GM10266 (cell line): ENCODE measurements around the gene CALR.
A peak's percentile ranks its signal among the peaks of the same experiment; 100 is the strongest.

Experiments
- DNase-seq: peaks from one replicate; pipeline ENCODE4 v3.0.0; 2012; ENCODE audit errors: extremely low spot score
- TF ChIP-seq, protein P1 (sequence below): IDR thresholded peaks from 2 replicates; pipeline ENCODE4 v1.5.1; 2012; ENCODE audit warnings: mild to moderate bottlenecking, low read depth; ENCODE audit not compliant: control insufficient read depth, insufficient read depth; ENCODE audit errors: missing control alignments

The CALR gene

DNA sequence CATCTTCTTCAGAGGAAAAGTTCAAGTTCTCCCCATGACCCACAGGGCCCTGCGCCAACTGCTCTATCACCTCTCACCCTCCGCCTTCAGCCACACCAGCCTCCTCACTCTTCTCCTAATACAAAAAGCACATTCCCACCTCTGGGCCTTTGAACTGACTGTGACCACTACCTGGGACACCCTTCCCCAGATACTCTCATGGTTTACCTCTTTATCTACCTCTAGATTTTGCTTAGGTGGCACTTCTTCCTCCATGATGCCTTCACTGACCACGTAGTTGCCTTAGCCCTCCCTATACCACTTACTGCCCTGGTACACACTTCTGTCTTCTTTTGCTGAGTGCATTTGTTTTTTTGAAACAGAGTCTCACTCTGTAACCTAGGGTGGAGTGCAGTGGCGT, 15.4 kb upstream of the CALR start:
- TF ChIP-seq, protein P1, sequence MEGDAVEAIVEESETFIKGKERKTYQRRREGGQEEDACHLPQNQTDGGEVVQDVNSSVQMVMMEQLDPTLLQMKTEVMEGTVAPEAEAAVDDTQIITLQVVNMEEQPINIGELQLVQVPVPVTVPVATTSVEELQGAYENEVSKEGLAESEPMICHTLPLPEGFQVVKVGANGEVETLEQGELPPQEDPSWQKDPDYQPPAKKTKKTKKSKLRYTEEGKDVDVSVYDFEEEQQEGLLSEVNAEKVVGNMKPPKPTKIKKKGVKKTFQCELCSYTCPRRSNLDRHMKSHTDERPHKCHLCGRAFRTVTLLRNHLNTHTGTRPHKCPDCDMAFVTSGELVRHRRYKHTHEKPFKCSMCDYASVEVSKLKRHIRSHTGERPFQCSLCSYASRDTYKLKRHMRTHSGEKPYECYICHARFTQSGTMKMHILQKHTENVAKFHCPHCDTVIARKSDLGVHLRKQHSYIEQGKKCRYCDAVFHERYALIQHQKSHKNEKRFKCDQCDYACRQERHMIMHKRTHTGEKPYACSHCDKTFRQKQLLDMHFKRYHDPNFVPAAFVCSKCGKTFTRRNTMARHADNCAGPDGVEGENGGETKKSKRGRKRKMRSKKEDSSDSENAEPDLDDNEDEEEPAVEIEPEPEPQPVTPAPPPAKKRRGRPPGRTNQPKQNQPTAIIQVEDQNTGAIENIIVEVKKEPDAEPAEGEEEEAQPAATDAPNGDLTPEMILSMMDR, result no peak
- DNase-seq, result no peak

DNA sequence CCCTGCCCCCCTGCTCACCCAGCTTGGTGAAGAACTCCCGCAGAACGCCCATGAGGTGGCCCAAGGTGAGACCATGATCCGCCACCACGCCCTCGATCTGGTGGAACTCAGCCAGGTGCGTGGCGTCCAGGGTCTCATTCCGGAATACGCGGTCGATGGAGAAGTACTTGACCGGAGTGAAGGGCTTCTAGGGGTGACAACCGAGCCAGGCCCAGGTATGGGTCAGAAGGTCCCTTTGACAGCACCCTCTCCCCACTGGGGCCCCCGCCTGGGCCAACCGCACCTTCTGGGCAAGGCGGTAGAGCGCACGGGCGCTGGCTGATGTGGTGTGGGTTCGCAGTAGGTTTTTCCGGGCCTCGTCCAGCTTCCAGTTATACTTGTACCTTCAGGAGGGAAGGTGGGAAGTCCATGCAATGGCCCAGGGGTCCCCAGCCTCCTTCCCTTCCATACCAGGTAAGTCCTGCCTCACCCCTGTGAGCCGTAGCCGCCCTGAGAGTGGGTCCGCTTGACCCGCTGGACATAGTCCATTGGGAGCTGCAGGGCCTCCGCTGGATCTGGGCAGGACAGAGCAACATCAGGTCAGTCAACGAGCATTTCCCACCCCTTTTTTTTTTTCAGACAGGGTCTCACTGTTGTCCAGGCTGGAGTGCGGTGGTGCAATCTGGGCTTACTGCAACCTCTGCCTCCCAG, 13.6 kb upstream of the CALR start:
- DNase-seq, result no peak
- TF ChIP-seq, protein P1, result no peak

GRCh38 chr19:12930002-12930645, 8.3 kb upstream of the CALR start:
- DNase-seq, result no peak
- TF ChIP-seq, protein P1, result no peak

DNA sequence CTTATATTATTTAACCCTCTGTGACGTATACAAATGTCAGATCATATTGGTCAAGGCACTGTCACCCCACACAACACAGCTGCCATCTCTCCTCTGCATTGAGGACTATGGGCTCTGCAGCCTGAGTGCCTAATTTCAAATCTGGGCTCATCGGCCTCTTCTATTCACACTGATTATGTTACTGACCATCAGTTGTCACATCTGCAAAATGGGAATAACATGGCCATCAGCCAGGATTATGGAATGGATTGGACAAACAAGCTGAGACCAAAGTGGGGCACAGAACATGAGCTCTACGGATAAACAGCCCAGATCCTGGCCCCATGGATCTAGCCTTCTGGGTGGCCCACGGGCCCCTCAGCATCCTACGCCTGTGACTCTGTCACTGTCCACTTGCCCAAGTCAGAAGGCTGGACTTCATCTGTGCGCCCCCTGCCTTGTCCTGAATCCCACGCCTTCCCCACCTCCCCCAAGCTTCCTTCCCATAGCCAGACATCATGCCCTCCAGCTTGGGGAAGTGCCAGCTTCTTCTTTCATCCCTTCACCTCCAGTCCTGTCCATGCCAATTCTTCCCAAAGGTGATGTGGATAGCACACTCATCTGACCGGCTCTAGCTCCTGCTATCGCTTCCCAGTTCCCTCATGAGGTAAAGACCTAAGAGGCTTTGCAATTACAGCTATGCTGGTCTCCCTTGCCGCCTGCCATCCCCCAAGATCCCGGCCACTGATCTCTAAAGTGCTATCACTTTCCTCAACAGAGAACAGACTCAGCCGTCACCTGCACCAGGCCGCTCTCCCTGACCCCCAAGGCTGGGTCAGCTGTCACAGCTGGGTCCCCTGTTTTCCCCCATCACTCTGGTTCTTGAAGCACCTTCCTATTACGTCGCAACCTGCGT, 5.8 kb upstream of the CALR start:
- TF ChIP-seq, protein P1, result no peak
- DNase-seq, result no peak

GRCh38 chr19:12933287-12934072, 4.9 kb upstream of the CALR start, which contains the start of gene FARSA:
TSS of gene FARSA (minus strand) at chr19:12933711. CDS start at chr19:12933696, 15 bp downstream.
- TF ChIP-seq, protein P1, result no peak
- peak; percentile 91 for DNase-seq

DNA sequence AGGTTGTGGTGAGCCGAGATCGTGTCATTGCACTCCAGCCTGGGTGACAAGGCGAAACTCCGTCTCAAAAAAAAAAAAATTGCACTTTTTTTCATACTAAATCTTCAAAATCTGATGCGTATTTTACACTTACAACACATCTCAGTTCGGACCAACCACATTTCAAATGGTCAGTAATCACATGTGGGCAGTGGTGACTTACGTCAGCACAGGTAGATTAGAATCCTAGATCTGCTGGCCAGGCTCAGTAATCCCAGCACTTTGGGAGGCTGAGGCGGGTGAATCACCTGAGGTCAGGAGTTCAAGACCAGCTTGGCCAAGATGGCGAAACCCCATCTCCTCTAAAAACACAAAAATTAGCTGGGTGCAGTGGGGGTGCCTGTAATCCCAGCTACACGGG, 3.3 kb upstream of the CALR start:
- TF ChIP-seq, protein P1, result no peak
- DNase-seq, result no peak
